ENCODE results near the gene MRPL53. TPM values are rescaled to one million over a fixed set of nuclear protein-coding genes. Genes with fewer than 3 reads are reported as not detected.

The MRPL53 gene
- total and polyA plus RNA-seq, 2 experiments from 2014 or later, result 7.7 to 65.1 TPM

DNA sequence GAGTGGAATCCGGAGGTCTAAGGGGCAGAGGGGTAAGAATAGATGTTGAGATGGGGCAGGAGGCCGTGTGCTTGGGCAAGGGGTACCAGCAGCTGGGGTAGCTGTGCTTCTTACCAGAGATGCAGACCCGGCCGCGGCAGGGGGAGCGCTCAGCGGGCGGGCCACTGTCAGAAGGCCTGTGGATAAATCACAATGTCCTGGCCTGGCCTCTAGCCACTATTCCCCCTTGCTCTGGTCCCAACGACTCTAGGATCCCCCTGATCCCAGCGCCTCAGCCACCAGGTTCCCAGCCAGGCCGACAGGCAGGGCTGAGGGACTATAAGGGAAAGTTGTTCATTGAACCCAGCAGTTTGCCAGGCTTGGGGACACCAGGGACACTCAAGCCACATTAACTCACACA, 42.0 kb downstream of the MRPL53 start:
- H3K4me3 ChIP-seq, result no peak overlapping the region
- H2AFZ ChIP-seq, result no peak overlapping the region
- Mint-ChIP-seq H3K36me3 (ENCODE audit: low read depth) (peaks cover 73% of the 10 kb centered on the region), H3K4me3 (no peak overlapping the region), H3K9me3 (no peaks in the 10 kb centered on the region), H3K4me1 (peaks cover 2% of the 10 kb centered on the region; the same call in 1 of the 3 replicates), H3K27ac (no peak overlapping the region), H3K27me3 (ENCODE audit: insufficient read depth, low read depth, poor library complexity) (peaks cover 5% of the 10 kb centered on the region)
- H3K27me3 ChIP-seq (ENCODE audit: insufficient read depth), result no peaks in the 10 kb centered on the region
- no peaks in the 10 kb centered on the region for H3K9me2 ChIP-seq (ENCODE audit: insufficient read depth)
- no peak for DNase-seq (ENCODE audit: low spot score)
- no peak for TF ChIP-seq POLR2AphosphoS5 (IDR thresholded peaks at IDR 0.05; ENCODE audit: low read depth)
- no peak for TF ChIP-seq ZNF114 (CRISPR knock-in tag; IDR thresholded peaks at IDR 0.05)
- TF ChIP-seq, protein P1, sequence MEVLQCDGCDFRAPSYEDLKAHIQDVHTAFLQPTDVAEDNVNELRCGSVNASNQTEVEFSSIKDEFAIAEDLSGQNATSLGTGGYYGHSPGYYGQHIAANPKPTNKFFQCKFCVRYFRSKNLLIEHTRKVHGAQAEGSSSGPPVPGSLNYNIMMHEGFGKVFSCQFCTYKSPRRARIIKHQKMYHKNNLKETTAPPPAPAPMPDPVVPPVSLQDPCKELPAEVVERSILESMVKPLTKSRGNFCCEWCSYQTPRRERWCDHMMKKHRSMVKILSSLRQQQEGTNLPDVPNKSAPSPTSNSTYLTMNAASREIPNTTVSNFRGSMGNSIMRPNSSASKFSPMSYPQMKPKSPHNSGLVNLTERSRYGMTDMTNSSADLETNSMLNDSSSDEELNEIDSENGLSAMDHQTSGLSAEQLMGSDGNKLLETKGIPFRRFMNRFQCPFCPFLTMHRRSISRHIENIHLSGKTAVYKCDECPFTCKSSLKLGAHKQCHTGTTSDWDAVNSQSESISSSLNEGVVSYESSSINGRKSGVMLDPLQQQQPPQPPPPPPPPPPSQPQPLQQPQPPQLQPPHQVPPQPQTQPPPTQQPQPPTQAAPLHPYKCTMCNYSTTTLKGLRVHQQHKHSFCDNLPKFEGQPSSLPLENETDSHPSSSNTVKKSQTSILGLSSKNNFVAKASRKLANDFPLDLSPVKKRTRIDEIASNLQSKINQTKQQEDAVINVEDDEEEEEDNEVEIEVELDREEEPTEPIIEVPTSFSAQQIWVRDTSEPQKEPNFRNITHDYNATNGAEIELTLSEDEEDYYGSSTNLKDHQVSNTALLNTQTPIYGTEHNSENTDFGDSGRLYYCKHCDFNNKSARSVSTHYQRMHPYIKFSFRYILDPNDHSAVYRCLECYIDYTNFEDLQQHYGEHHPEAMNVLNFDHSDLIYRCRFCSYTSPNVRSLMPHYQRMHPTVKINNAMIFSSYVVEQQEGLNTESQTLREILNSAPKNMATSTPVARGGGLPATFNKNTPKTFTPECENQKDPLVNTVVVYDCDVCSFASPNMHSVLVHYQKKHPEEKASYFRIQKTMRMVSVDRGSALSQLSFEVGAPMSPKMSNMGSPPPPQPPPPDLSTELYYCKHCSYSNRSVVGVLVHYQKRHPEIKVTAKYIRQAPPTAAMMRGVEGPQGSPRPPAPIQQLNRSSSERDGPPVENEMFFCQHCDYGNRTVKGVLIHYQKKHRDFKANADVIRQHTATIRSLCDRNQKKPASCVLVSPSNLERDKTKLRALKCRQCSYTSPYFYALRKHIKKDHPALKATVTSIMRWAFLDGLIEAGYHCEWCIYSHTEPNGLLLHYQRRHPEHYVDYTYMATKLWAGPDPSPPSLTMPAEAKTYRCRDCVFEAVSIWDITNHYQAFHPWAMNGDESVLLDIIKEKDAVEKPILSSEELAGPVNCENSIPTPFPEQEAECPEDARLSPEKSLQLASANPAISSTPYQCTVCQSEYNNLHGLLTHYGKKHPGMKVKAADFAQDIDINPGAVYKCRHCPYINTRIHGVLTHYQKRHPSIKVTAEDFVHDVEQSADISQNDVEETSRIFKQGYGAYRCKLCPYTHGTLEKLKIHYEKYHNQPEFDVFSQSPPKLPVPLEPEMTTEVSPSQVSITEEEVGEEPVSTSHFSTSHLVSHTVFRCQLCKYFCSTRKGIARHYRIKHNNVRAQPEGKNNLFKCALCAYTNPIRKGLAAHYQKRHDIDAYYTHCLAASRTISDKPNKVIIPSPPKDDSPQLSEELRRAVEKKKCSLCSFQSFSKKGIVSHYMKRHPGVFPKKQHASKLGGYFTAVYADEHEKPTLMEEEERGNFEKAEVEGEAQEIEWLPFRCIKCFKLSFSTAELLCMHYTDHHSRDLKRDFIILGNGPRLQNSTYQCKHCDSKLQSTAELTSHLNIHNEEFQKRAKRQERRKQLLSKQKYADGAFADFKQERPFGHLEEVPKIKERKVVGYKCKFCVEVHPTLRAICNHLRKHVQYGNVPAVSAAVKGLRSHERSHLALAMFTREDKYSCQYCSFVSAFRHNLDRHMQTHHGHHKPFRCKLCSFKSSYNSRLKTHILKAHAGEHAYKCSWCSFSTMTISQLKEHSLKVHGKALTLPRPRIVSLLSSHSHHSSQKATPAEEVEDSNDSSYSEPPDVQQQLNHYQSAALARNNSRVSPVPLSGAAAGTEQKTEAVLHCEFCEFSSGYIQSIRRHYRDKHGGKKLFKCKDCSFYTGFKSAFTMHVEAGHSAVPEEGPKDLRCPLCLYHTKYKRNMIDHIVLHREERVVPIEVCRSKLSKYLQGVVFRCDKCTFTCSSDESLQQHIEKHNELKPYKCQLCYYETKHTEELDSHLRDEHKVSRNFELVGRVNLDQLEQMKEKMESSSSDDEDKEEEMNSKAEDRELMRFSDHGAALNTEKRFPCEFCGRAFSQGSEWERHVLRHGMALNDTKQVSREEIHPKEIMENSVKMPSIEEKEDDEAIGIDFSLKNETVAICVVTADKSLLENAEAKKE (CRISPR knock-in tag; IDR thresholded peaks at IDR 0.05), result no peak
- TF ChIP-seq, protein P2, sequence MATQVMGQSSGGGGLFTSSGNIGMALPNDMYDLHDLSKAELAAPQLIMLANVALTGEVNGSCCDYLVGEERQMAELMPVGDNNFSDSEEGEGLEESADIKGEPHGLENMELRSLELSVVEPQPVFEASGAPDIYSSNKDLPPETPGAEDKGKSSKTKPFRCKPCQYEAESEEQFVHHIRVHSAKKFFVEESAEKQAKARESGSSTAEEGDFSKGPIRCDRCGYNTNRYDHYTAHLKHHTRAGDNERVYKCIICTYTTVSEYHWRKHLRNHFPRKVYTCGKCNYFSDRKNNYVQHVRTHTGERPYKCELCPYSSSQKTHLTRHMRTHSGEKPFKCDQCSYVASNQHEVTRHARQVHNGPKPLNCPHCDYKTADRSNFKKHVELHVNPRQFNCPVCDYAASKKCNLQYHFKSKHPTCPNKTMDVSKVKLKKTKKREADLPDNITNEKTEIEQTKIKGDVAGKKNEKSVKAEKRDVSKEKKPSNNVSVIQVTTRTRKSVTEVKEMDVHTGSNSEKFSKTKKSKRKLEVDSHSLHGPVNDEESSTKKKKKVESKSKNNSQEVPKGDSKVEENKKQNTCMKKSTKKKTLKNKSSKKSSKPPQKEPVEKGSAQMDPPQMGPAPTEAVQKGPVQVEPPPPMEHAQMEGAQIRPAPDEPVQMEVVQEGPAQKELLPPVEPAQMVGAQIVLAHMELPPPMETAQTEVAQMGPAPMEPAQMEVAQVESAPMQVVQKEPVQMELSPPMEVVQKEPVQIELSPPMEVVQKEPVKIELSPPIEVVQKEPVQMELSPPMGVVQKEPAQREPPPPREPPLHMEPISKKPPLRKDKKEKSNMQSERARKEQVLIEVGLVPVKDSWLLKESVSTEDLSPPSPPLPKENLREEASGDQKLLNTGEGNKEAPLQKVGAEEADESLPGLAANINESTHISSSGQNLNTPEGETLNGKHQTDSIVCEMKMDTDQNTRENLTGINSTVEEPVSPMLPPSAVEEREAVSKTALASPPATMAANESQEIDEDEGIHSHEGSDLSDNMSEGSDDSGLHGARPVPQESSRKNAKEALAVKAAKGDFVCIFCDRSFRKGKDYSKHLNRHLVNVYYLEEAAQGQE (IDR thresholded peaks at IDR 0.05; ENCODE audit: unreplicated experiment), result no peak
- no peak for TF ChIP-seq STAT1 (IDR thresholded peaks at IDR 0.05; ENCODE audit: unreplicated experiment)
- TF ChIP-seq EZH2phosphoT487 (IDR thresholded peaks at IDR 0.05; ENCODE audit: unreplicated experiment), result no peak
- TF ChIP-seq ZNF331 (CRISPR knock-in tag; IDR thresholded peaks at IDR 0.05; ENCODE audit: low read depth), result no peak
- TF ChIP-seq, protein P3, sequence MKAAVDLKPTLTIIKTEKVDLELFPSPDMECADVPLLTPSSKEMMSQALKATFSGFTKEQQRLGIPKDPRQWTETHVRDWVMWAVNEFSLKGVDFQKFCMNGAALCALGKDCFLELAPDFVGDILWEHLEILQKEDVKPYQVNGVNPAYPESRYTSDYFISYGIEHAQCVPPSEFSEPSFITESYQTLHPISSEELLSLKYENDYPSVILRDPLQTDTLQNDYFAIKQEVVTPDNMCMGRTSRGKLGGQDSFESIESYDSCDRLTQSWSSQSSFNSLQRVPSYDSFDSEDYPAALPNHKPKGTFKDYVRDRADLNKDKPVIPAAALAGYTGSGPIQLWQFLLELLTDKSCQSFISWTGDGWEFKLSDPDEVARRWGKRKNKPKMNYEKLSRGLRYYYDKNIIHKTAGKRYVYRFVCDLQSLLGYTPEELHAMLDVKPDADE (IDR thresholded peaks at IDR 0.05), result no peak
- no peak for TF ChIP-seq JUNB (IDR thresholded peaks at IDR 0.05; ENCODE audit: unreplicated experiment)
- no peak for TF ChIP-seq CREB1 (CRISPR knock-in tag; IDR thresholded peaks at IDR 0.05; ENCODE audit: low read depth)
- TF ChIP-seq, protein P4, sequence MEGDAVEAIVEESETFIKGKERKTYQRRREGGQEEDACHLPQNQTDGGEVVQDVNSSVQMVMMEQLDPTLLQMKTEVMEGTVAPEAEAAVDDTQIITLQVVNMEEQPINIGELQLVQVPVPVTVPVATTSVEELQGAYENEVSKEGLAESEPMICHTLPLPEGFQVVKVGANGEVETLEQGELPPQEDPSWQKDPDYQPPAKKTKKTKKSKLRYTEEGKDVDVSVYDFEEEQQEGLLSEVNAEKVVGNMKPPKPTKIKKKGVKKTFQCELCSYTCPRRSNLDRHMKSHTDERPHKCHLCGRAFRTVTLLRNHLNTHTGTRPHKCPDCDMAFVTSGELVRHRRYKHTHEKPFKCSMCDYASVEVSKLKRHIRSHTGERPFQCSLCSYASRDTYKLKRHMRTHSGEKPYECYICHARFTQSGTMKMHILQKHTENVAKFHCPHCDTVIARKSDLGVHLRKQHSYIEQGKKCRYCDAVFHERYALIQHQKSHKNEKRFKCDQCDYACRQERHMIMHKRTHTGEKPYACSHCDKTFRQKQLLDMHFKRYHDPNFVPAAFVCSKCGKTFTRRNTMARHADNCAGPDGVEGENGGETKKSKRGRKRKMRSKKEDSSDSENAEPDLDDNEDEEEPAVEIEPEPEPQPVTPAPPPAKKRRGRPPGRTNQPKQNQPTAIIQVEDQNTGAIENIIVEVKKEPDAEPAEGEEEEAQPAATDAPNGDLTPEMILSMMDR (conservative IDR thresholded peaks at IDR 0.05; ENCODE audit: low read depth in 2 of 2), result no peak
- H3K36me3 ChIP-seq (ENCODE audit: insufficient read depth), result peaks cover 8% of the 10 kb centered on the region; the same call in 1 of the 2 replicates
- 0 out of 2 replicates have a peak, but pooled peaks cover 7% of the 10 kb centered on the region for H3F3A ChIP-seq (replicated peaks; ENCODE audit: low read depth)
- no peak for ATAC-seq
- peaks cover 17% of the 10 kb centered on the region for H3K79me2 ChIP-seq (replicated peaks; ENCODE audit: insufficient read depth)
- H3K27ac ChIP-seq (ENCODE audit: low read depth), result no peak overlapping the region
- H3K4me1 ChIP-seq (ENCODE audit: insufficient read depth), result no peaks in the 10 kb centered on the region
- H3K4me2 ChIP-seq, result no peak overlapping the region
- peaks cover 16% of the 10 kb centered on the region for H4K20me1 ChIP-seq (replicated peaks; ENCODE audit: insufficient read depth)
